GM18498 (cell line): ENCODE measurements around the gene NTPCR.

Experiments
- ATAC-seq: cut with Tn5 transposase; IDR thresholded peaks from one replicate; pipeline ENCODE4 v1.9.1; 2021; ENCODE audit warnings: mild to moderate bottlenecking, moderate library complexity; ENCODE audit not compliant: unreplicated experiment

The NTPCR gene

DNA sequence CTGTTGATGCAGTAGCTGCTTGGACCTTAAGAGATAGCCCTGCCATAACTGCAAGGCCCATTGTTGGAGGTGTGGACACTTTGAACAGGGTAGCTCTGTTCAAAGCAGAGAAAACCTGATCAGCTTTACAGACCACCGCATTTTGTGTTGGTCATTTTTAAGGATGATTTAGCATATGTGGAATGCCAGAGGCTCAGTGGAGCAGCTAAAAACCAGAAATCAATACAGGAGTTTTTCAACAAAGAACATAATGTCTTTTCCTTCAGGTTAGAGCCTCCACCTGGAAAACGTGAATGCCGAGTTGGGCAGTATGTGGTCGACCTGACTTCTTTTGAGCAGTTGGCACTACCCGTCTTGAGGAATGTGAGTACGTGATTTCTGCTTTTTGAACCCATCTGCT lies 5.7 kb downstream of the NTPCR start:
- no peak for ATAC-seq

GRCh38 chr1:232958067-232958466 lies 7.7 kb downstream of the NTPCR start:
- no peak for ATAC-seq

- ATAC-seq = no peak
Measured at GRCh38 chr1:232962761-232963745, 12.6 kb downstream of the NTPCR start.

DNA sequence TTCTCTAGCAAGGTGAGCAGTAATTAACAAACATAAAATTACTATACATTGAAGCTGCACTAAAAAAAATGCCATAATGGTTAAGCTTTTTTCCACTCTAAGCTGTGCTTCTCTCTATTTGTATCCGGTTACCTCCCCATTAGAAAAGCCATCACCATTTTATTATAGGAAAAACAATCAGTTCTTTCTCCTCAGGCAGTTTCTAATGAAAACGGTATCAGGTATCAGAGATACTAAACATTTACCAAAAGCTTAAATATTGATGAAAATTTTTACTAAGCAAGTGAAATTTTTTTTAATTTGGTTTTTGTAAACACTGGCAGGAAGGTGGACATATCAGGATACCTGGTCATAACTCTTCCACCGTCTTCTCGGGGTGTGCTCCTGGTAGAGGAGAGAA lies 14.2 kb downstream of the NTPCR start:
- no peak for ATAC-seq

GRCh38 chr1:232965124-232965911 lies 14.9 kb downstream of the NTPCR start:
- ATAC-seq = no peak

DNA sequence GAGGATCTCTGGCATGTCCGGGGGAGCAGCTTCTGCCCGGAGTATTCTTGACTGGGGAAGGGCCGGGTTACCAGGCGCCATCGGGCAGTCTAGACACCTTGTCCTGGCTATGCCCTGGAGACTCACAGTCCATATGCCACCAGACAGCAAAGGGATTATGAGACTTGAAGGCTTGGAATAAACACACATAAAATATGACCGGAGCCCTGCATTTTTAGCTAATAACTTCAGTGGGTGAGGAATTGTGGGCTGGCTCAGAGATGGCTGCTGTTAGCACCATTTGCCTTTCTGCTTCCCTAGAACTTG lies 15.5 kb downstream of the NTPCR start:
- no peak for ATAC-seq

GRCh38 chr1:232966663-232967062 lies 16.3 kb downstream of the NTPCR start:
- ATAC-seq = no peak

DNA sequence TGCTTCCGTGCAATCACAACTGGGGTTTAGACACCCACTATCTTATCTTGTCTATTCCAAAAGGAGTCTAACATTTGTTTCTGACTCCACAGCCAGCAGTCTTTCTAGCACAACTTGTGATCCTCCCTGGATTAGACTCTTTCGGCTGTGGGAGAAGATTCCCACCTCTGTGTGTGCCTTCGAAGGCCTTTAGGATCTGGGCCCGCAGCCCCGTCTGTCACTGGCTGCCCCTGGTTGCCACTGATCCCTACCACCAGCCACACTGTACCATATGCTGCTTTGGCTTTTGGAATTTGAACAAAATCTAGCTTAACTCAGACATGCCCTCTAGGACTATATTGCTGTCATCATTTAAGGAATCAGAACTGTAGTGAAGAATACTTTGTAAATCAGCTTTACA lies 18.0 kb downstream of the NTPCR start:
- no peak for ATAC-seq

- ATAC-seq = peak; percentile 48
Measured at GRCh38 chr1:232968965-232969364, 18.6 kb downstream of the NTPCR start.

- ATAC-seq = no peak
Measured at GRCh38 chr1:232969799-232970198, 19.4 kb downstream of the NTPCR start.

DNA sequence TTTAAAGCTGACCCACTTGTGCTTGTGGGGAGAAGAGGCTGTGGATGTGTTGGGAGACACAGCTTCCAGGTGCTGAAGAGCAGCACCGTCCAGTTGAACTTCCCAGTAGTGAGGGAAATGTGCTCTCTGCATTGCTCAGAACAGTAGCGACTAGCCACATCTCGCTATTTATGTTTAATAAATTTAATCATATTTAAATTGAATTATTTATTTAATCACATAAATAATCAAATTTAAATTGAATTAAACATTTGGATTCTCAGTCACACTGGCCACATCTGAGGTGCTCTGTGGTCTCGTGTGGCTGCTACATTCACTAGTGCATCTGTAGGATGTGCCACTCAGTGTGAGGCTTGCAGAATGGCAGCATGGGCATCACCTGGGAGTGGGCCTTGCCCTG lies 20.1 kb downstream of the NTPCR start:
- ATAC-seq = no peak

DNA sequence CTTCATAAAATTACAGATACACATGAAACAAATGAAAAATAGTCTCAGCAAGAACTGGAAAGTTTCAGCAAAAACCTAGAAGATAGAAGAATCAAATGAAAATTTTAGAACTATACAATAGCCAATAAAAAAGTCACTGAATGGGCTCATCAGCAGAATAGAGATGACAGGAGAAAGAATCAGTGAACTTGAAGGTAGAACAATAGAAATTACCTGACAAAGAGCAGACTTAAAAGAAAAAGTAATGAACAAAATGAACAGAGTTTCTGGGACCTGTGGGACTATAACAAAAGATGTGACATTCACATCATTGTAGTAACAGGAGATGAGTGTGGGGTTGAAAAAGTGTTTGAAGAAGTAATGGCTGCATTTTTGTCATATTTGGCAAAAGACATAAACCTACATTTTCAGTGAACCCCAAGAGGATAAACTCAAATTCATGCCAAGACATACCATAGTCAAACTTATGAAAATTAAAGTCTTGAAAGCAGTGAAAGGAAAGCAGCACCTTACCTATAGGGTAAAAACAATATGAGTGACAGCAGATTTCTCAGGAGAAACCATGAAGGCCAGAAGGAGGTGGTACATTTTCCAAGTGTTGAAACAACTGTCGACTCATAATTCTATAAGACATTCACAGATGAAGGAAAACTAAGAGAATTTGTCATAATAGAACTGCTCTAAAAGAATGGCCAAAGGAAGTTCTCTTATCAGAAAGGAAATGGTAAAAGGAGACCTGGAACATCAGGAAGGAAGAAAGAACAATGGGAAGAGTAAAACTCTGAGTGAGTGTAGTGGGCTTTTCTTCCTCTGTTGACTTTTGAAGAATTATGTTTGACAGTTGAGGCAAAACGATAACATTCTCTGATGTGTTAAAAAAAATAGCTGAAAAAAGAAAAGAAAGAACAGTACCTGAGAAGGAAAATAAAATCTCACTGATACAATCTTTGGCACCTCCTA lies 23.5 kb downstream of the NTPCR start:
- ATAC-seq = no peak

DNA sequence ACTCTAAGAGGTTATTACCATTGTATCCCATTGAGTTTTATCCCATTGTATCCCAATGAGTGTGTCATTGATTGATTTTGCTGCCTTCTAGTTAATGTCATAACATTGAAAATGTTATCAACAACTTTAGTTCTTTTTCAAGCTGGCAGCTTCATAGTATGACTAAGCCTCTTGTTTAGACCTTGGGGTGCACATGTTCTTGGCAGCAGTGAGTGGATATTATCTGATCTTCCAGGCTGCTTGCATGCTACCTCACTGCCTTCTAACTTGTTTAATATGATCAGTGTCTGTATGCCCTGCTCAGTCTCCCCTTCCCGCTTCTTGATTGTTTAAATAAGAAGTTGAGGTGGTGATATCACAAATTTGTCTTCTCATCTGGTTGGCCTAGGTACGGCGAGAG lies 24.6 kb downstream of the NTPCR start:
- no peak for ATAC-seq

DNA sequence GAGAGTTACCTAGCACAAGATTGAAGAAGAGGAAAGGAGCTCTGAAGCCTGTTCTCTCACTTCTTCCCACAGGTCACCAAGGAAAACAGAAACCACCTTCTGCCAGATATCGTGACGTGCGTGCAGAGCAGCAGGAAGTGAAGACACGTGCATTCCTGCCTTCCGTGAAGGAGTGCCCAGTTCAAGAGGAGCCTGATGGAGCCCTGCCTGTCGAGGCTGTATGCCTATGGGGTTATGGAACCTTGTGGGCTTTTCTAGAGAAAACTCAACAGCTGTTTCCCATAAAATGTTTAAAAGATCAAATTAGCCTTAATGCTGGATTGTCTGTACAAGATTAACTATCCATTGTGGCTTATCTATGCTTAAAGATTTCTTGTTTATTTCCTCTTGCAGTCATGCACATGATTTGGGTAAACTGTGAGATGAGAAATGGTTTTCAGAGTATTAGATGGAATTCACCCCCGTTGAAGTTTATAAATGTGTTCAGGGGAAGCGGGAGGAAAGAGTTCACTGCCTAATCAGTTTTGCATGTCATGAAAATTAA lies 27.8 kb downstream of the NTPCR start:
- ATAC-seq = no peak

DNA sequence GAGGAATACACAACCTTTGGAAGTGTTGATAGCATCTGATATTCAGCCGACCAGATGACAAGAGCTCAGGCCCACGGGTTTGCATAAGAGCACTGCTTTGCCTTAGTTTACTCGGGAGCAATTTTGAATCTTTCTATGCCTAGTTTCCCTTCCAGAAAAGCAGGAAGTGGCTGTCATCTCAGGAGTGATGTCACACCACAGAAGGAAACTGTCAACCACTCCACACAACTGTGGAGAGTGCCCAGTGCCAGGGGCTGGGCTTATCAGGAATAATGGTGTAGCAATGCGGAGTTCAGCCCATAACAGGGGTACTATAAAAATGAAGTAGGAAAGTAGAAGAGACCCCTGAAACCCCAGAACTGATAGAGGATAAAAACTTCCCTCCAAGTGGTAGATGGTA lies 28.4 kb downstream of the NTPCR start:
- no peak for ATAC-seq

DNA sequence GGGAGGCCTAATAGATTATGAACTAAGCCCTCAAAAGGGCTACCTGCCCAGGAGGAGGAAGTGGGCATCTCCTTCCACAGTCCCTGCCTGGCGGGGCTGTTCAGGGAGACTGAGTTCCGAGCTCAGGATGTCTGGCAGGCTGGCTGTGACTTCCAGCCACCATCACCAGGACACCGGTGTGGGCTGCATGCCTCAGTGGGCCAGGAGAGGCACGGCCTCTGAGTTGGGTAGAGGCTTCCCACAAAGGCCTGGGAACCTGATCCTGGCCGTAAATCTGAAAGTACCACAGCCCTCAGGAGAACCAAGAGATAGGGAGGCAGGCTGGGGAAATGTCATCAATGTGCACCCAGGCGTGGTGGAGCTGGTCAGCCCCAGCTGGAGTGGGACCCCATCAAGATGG lies 29.1 kb downstream of the NTPCR start:
- ATAC-seq = no peak

- ATAC-seq = no peak
Measured at GRCh38 chr1:232980355-232980978, 30.1 kb downstream of the NTPCR start.

DNA sequence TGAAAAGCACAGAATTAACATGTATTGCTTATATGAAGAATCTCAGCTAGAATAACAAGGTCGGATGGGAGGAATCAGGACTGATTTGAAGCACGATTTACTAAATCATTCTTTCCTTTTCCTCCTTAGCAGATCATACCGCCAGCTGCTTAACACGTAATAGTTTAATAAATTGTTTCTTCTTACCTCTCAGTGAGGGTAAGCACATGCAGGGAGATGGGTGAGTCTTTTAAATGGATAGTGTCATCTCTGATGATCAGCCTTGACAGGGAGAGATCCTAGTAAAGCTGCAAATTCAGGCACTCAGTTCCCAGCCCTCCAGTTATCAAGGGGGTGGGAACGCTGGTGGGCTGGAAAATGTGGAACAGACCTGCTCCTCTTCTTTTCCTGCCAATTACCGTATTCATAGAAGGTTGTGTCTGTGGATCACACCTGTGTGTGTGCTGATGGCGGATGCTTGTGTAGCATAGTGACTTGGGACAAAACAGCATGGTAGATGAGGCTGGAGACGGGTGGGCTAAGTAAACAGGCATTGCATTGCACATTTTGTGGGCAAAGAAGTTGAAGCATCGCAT lies 30.7 kb downstream of the NTPCR start:
- ATAC-seq = no peak

GRCh38 chr1:232982238-232982944 lies 32.0 kb downstream of the NTPCR start:
- no peak for ATAC-seq
